ENCODE data around the gene REX1BD.

Gene REX1BD

GRCh38 chr19:18636183-18636968, 47.8 kb downstream of the REX1BD start:
- Mint-ChIP-seq H3K27me3 (peaks cover 2% of the 10 kb centered on the region), H3K36me3 (ENCODE audit: low read depth) (no peaks in the 10 kb centered on the region), H3K4me3 (peak overlapping the region; percentile 85), H3K27ac (peak overlapping the region; percentile 85), H3K4me1 (peaks cover 19% of the 10 kb centered on the region), H3K9me3 (no peaks in the 10 kb centered on the region)
- ATAC-seq = peak; percentile 92
- peak; percentile 100 for DNase-seq

GRCh38 chr19:18636969-18637629, 48.5 kb downstream of the REX1BD start, which contains the start of gene KLHL26:
Gene KLHL26 (plus strand): TSS chr19:18637028. CDS start chr19:18637055, 27 bp downstream.
- Mint-ChIP-seq H3K27me3 (peaks cover 2% of the 10 kb centered on the region), H3K4me3 (peak within 1 kb of the TSS; percentile 85), H3K9me3 (no peaks in the 10 kb centered on the region), H3K36me3 (ENCODE audit: low read depth) (no peaks in the 10 kb centered on the region), H3K4me1 (peaks cover 19% of the 10 kb centered on the region), H3K27ac (peak within 1 kb of the TSS; percentile 85)
- no peak for DNase-seq
- ATAC-seq = no peak

GRCh38 chr19:18637673-18638630, 49.4 kb downstream of the REX1BD start:
- DNase-seq (no peak), ATAC-seq (no peak)
- Mint-ChIP-seq H3K4me3 (peak overlapping the region; percentile 85), H3K9me3 (no peaks in the 10 kb centered on the region), H3K27me3 (peaks cover 2% of the 10 kb centered on the region), H3K27ac (peak overlapping the region; percentile 72), H3K4me1 (peaks cover 19% of the 10 kb centered on the region), H3K36me3 (ENCODE audit: low read depth) (no peaks in the 10 kb centered on the region)

- Mint-ChIP-seq H3K9me3 (no peaks in the 10 kb centered on the region), H3K27me3 (no peaks in the 10 kb centered on the region), H3K36me3 (ENCODE audit: low read depth) (no peaks in the 10 kb centered on the region), H3K27ac (no peak overlapping the region), H3K4me3 (no peak overlapping the region), H3K4me1 (peaks cover 23% of the 10 kb centered on the region)
- ATAC-seq = no peak
- no peak for DNase-seq
Observed at GRCh38 chr19:18639706-18640243, 51.2 kb downstream of the REX1BD start.
